HG03196 (cell line): ENCODE measurements around the gene LMF1.
"Not testable (repeated sequence)": the region's sequence is repeated elsewhere in the genome, so short reads cannot be mapped to it uniquely, and the experiment has no call there.

Experiments
- ATAC-seq: cut with Tn5 transposase; IDR thresholded peaks from one replicate; pipeline ENCODE4 v1.9.1; 2021; ENCODE audit not compliant: unreplicated experiment

The LMF1 gene

GRCh38 chr16:886084-886543, 84.7 kb downstream of the LMF1 start:
- no peak for ATAC-seq

GRCh38 chr16:885391-885790, 85.4 kb downstream of the LMF1 start:
- no peak for ATAC-seq

- no peak for ATAC-seq
Measured at GRCh38 chr16:884232-884631, 86.6 kb downstream of the LMF1 start.

GRCh38 chr16:883781-884180, 87.0 kb downstream of the LMF1 start:
- ATAC-seq: no peak

GRCh38 chr16:883340-883739, 87.4 kb downstream of the LMF1 start:
- no peak for ATAC-seq

GRCh38 chr16:882671-883070, 88.1 kb downstream of the LMF1 start:
- ATAC-seq: not testable (repeated sequence)

GRCh38 chr16:882256-882655, 88.5 kb downstream of the LMF1 start:
- no peak for ATAC-seq

- ATAC-seq: no peak
Measured at GRCh38 chr16:881219-882097, 89.3 kb downstream of the LMF1 start.

GRCh38 chr16:880471-881171, 90.2 kb downstream of the LMF1 start:
- ATAC-seq: no peak

GRCh38 chr16:879986-880385, 90.8 kb downstream of the LMF1 start:
- no peak for ATAC-seq

- ATAC-seq: no peak
Measured at GRCh38 chr16:879461-879861, 91.3 kb downstream of the LMF1 start.

GRCh38 chr16:878886-879285, 91.9 kb downstream of the LMF1 start:
- no peak for ATAC-seq

GRCh38 chr16:878072-878784, 92.6 kb downstream of the LMF1 start:
- ATAC-seq: no peak

GRCh38 chr16:877242-878071, 93.3 kb downstream of the LMF1 start:
- ATAC-seq: no peak

- no peak for ATAC-seq
Measured at GRCh38 chr16:876523-877241, 94.1 kb downstream of the LMF1 start.

GRCh38 chr16:876041-876335, 94.8 kb downstream of the LMF1 start:
- no peak for ATAC-seq

GRCh38 chr16:875182-876040, 95.4 kb downstream of the LMF1 start:
- ATAC-seq: no peak

GRCh38 chr16:874366-875181, 96.2 kb downstream of the LMF1 start:
- ATAC-seq: no peak
